Measurements from ENCODE around the gene MBD5.

The MBD5 gene

GRCh38 chr2:148531235-148531634 is 510.3 kb downstream of the MBD5 start:
- DNase-seq (ENCODE audit: low spot score) = no peak
- TF ChIP-seq CTCF (IDR thresholded peaks at IDR 0.05; ENCODE audit: extremely low read depth, missing control alignments) = no peak

GRCh38 chr2:148531669-148532428 is 511.0 kb downstream of the MBD5 start:
- no peak for DNase-seq (ENCODE audit: low spot score)
- no peak for TF ChIP-seq CTCF (IDR thresholded peaks at IDR 0.05; ENCODE audit: extremely low read depth, missing control alignments)

DNA sequence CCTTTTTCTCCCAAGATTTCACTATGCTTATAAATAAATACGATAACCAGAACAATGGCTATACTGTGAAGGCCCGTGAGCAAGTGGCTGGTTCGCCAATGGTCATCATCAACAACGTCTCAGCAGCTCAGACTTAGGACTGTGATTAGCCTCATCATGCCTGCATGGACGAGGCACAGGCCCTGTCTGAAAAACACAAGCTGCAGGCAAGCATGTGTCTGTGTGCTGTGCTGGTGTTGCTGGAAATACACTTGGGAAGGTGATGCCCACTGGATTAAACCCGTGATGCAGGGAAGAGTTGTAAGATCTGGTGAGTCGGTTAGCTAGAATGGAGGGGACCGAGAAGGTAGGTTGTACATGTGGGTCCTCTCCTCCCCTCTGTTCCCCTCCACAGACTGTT is 512.1 kb downstream of the MBD5 start:
- no peak for DNase-seq (ENCODE audit: low spot score)
- TF ChIP-seq CTCF (IDR thresholded peaks at IDR 0.05; ENCODE audit: extremely low read depth, missing control alignments) = no peak

DNA sequence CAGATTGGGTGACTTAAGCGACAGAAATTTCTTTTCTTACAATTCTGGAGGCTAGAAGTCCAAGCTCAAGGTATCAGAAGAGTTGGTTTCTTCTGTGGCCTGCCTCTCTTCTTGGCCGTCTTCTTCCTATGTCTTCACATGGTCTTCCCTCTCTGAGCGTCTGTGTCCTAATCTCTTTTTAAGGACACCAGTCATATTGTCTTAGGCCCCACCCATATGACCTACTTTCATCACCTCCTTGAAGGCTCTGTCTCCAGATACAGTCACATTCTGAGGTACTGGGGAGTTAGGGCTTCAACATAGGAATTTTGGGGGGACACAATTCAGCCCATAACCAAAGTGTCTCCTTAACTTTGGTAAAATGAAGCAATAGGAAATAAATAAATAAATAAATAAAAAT is 512.8 kb downstream of the MBD5 start:
- no peak for TF ChIP-seq CTCF (IDR thresholded peaks at IDR 0.05; ENCODE audit: extremely low read depth, missing control alignments)
- DNase-seq (ENCODE audit: low spot score) = no peak

- DNase-seq (ENCODE audit: low spot score) = no peak
- TF ChIP-seq CTCF (IDR thresholded peaks at IDR 0.05; ENCODE audit: extremely low read depth, missing control alignments) = no peak
These were observed 513.7 kb downstream of the MBD5 start for GRCh38 chr2:148534416-148535204.

- no peak for TF ChIP-seq CTCF (IDR thresholded peaks at IDR 0.05; ENCODE audit: extremely low read depth, missing control alignments)
- DNase-seq (ENCODE audit: low spot score) = no peak
These were observed 517.5 kb downstream of the MBD5 start for GRCh38 chr2:148538375-148538774.

DNA sequence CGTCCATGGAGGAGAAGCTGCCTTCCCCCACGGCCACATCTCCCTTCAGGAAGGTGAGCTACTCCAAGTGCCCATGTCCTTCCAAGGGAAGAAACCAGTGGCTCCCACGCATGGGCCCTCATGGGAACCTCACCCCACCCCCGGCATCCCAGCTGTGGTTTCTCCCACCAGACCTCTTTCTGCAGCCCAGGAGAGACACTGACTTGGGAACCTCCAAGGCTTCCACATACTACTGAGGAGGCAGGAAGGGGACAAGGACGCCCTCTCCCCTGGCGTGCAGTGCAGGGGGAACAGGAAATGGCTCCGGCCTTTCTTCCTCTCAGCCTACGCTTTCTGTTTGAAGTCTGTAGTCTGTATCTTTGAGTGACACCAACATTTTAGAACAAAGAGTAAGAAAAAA is 519.1 kb downstream of the MBD5 start:
- no peak for TF ChIP-seq CTCF (IDR thresholded peaks at IDR 0.05; ENCODE audit: extremely low read depth, missing control alignments)
- DNase-seq (ENCODE audit: low spot score) = peak; percentile 44

Data from GM20000 (cell line).